ENCODE measurements around the gene GBP1. TPM values are rescaled to one million over a fixed set of nuclear protein-coding genes. Genes with fewer than 3 reads are reported as not detected.

GBP1 gene, protein sequence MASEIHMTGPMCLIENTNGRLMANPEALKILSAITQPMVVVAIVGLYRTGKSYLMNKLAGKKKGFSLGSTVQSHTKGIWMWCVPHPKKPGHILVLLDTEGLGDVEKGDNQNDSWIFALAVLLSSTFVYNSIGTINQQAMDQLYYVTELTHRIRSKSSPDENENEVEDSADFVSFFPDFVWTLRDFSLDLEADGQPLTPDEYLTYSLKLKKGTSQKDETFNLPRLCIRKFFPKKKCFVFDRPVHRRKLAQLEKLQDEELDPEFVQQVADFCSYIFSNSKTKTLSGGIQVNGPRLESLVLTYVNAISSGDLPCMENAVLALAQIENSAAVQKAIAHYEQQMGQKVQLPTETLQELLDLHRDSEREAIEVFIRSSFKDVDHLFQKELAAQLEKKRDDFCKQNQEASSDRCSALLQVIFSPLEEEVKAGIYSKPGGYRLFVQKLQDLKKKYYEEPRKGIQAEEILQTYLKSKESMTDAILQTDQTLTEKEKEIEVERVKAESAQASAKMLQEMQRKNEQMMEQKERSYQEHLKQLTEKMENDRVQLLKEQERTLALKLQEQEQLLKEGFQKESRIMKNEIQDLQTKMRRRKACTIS
- 88.3 and 162 TPM in 2 replicates for total RNA-seq

DNA sequence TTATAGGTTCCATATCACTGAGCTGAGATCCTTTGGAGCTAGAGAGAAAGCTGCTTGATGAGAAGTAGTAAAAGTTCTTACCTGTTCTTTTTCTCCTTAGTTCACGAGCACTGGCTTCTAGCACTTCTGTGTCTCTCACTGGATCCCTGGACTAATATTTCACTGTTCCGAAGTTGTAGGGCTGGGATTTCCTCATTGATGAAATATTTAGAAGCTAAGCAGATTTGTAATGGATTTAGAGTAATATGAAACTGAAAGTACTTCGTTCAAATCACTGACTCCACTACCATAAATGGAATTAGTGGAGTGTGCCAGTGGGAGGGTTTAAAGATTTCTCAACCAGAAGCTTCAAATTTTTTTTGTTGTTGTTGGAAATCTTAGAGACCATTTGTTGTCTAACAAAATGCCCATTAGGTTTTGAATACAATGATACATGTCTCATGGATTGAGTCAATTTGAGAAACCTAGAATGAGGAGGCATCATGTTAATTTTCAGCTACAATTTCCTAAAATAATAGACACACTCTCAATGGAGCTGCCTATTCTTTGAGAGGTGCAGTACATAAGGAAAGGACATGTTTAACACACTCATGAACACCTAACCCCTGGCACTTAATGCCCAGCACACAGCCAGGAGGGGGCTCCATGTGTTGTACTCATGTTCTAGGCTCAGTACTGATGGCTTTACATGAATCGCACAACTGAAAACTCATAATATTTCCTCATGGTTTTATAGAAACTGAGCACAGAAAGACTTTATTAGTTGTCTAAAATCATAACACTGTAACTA lies at the start of gene GBP1:
Gene GBP1, minus strand, starts transcription at position 130 of the 790 bp plus-strand sequence. CDS start 1,974 bp downstream, outside the sequence.
- TF ChIP-seq, protein P1, sequence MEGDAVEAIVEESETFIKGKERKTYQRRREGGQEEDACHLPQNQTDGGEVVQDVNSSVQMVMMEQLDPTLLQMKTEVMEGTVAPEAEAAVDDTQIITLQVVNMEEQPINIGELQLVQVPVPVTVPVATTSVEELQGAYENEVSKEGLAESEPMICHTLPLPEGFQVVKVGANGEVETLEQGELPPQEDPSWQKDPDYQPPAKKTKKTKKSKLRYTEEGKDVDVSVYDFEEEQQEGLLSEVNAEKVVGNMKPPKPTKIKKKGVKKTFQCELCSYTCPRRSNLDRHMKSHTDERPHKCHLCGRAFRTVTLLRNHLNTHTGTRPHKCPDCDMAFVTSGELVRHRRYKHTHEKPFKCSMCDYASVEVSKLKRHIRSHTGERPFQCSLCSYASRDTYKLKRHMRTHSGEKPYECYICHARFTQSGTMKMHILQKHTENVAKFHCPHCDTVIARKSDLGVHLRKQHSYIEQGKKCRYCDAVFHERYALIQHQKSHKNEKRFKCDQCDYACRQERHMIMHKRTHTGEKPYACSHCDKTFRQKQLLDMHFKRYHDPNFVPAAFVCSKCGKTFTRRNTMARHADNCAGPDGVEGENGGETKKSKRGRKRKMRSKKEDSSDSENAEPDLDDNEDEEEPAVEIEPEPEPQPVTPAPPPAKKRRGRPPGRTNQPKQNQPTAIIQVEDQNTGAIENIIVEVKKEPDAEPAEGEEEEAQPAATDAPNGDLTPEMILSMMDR (IDR thresholded peaks at IDR 0.05; ENCODE audit: insufficient read depth, low read depth, low read length): no peak
- peak; percentile 91 for DNase-seq (ENCODE audit: low read depth)

DNA sequence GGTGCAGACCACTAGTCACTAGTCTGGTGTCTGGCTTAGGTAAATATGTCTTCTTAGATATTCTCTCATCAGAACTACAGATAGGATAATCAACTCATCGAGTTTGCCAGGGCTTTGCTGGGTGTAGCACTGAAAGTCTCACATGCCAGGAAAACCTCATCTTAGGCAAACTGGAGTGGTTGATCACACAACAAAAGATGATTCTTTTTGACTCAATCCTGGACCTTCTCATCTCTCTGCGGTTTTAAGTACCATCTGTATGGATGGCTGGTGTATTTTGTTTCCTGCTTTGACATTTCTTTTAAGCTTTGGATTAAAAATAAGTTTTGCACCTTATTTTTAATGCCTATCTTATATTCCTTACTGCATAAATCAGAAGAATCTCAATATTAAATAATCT lies 49.7 kb upstream of the GBP1 start:
- DNase-seq (ENCODE audit: low read depth): no peak
- H3K4me3 ChIP-seq (ENCODE audit: low read depth, low read length): no peak overlapping the region
- TF ChIP-seq, protein P1 (IDR thresholded peaks at IDR 0.05; ENCODE audit: insufficient read depth, low read depth, low read length): no peak

More for the DNA sequence above, at the start of gene GBP1:
- H3K4me3 ChIP-seq (ENCODE audit: low read depth, low read length): peak within 1 kb of the TSS; percentile 68

DNA sequence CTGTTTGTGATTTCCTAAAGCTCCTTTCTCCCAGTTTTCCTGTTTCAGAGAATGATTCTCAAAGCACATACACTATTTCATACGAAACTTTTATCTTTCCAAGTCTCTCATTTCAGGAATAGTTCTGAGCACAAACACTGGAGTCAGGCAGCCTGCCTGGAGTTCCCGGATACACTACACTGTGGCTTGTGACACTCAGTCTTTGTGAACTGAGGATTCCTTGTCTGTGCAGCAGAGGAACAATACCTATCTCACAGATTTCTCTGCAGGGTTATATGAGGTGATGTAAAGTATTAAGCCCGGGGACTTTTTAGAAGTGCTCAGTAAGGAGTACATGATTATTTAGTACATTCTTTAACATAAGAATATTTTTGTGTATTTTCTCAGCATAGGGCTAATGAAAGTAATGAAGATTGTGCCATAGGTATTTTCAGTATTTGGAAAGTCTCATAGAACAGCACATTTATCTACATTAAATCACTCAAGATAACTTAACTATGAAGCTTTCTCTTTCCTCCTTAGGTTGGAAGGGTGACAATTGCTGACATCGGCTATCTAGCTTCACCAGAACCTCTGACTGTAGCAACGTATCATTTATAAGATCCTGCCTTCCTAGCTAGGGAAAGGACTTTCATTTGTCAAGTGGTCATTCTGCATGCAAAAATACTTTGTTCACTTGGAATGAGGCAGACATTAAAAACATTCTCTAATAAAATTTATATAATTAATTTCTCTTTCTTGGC lies 48.0 kb upstream of the GBP1 start:
- TF ChIP-seq, protein P1 (IDR thresholded peaks at IDR 0.05; ENCODE audit: insufficient read depth, low read depth, low read length): no peak
- no peak overlapping the region for H3K4me3 ChIP-seq (ENCODE audit: low read depth, low read length)
- DNase-seq (ENCODE audit: low read depth): no peak

DNA sequence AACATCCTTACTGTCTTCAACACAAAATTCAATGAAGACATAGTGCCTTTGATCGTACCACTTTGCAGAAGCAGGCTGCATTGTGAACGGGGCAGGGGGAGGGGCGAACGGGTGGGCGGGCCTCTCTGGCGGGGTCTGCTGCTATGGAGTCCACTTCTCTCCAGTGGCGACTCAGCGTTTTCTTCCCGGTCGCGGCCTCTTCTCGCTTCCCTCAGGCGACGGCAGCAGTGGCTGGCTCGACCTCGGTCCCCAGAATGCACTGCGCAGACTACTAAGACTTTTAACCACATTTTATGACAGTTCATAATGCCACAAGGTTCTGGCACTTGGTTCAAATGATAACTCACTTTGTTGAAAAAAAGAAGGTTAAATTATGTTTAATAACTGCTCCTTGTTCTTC lies 39.7 kb upstream of the GBP1 start:
- TF ChIP-seq, protein P1 (IDR thresholded peaks at IDR 0.05; ENCODE audit: insufficient read depth, low read depth, low read length): no peak
- no peak for DNase-seq (ENCODE audit: low read depth)
- no peak overlapping the region for H3K4me3 ChIP-seq (ENCODE audit: low read depth, low read length)

DNA sequence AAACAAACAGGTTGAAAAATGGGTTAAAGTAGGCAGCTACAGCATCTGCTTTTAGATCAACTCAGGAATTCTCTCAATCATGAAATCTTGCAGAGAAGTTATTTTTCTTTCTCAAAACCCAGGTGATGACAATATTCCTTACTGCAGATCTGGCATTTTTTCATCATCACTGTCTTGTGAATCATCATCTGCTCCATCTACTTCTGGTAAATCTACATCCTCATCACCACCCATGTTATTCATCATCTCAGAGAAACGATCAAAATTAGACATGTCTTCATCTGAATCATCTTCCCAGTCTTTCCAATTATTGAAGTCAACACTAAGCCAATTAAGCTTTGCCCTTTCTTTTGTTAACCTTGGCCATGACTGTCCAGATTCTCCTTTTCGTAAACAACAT lies 39.1 kb upstream of the GBP1 start:
- DNase-seq (ENCODE audit: low read depth): no peak
- no peak overlapping the region for H3K4me3 ChIP-seq (ENCODE audit: low read depth, low read length)
- TF ChIP-seq, protein P1 (IDR thresholded peaks at IDR 0.05; ENCODE audit: insufficient read depth, low read depth, low read length): no peak

DNA sequence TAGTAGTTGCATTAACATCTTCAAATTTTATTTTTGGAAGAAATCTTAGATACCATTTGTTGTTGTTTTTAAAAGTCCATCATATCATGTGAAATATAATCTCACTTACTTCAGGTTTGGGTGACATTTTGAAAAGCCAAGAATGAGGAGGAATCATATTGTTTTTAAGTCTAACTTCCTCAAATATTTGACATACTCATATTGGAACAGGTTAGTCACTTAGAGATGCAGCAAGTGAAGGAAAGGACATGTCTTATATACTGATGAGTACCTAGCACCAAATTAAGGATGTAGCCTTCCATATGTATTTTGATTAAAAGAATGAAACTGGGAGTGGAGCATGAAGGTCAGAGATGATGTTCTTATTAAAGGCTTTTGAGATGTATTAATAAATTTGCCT lies 37.0 kb upstream of the GBP1 start:
- no peak for DNase-seq (ENCODE audit: low read depth)
- TF ChIP-seq, protein P1 (IDR thresholded peaks at IDR 0.05; ENCODE audit: insufficient read depth, low read depth, low read length): no peak
- no peak overlapping the region for H3K4me3 ChIP-seq (ENCODE audit: low read depth, low read length)

All from fibroblast of villous mesenchyme (primary cell).